Measurements from ENCODE around the gene DEGS1.

DEGS1 gene

DNA sequence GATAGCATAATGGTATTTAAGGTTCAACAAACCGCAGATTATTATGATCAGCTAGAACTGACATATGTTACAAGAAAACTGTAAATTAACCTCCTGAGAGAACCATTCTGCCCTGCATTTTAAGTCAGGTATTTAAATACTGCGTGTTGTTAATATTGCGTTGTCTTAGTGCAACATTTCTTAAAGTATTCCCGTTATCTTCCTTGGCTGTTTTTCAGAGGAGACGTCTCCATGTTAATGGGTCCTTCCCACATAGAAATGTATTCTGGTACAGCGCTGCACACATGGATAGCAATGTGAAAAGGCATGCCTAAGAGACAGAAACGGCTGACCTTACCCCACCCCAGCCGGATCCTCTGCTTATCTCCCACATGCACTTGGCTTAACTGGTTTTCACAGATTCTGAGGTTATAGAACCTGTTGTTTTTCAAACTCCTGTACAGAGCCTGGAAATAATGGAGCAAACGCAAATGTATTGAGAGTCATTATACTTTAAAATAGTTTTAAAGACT is 22.8 kb upstream of the DEGS1 start:
- Histone ChIP-seq H3K79me2 (ENCODE audit: control insufficient read depth, low read length) (no peaks in the 10 kb centered on the region), H3K27ac (ENCODE audit: low read depth, low read length) (no peak overlapping the region), H4K20me1 (ENCODE audit: control insufficient read depth, insufficient read depth, low read depth, low read length) (no peaks in the 10 kb centered on the region), H3K9me2 (replicated peaks; ENCODE audit: control insufficient read depth, low read length) (no peaks in the 10 kb centered on the region), H3F3A (ENCODE audit: control insufficient read depth, insufficient read depth) (peaks cover 13% of the 10 kb centered on the region), H3K36me3 (ENCODE audit: control insufficient read depth, low read length) (peaks cover 39% of the 10 kb centered on the region), H3K27me3 (ENCODE audit: control insufficient read depth, low read length) (no peaks in the 10 kb centered on the region), H3K4me2 (ENCODE audit: low read length) (no peak overlapping the region), H3K4me1 (ENCODE audit: control insufficient read depth, low read length) (no peaks in the 10 kb centered on the region), H3K9me3 (ENCODE audit: control insufficient read depth, insufficient read depth, low read length) (no peaks in the 10 kb centered on the region), H3K4me3 (ENCODE audit: low read length) (no peak overlapping the region)
- TF ChIP-seq EZH2phosphoT487 (IDR thresholded peaks at IDR 0.05; ENCODE audit: borderline replicate concordance, low read length), result no peak
- TF ChIP-seq, protein P1, sequence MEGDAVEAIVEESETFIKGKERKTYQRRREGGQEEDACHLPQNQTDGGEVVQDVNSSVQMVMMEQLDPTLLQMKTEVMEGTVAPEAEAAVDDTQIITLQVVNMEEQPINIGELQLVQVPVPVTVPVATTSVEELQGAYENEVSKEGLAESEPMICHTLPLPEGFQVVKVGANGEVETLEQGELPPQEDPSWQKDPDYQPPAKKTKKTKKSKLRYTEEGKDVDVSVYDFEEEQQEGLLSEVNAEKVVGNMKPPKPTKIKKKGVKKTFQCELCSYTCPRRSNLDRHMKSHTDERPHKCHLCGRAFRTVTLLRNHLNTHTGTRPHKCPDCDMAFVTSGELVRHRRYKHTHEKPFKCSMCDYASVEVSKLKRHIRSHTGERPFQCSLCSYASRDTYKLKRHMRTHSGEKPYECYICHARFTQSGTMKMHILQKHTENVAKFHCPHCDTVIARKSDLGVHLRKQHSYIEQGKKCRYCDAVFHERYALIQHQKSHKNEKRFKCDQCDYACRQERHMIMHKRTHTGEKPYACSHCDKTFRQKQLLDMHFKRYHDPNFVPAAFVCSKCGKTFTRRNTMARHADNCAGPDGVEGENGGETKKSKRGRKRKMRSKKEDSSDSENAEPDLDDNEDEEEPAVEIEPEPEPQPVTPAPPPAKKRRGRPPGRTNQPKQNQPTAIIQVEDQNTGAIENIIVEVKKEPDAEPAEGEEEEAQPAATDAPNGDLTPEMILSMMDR (IDR thresholded peaks at IDR 0.05; ENCODE audit: low read depth, low read length, poor library complexity, severe bottlenecking), result no peak

DNA sequence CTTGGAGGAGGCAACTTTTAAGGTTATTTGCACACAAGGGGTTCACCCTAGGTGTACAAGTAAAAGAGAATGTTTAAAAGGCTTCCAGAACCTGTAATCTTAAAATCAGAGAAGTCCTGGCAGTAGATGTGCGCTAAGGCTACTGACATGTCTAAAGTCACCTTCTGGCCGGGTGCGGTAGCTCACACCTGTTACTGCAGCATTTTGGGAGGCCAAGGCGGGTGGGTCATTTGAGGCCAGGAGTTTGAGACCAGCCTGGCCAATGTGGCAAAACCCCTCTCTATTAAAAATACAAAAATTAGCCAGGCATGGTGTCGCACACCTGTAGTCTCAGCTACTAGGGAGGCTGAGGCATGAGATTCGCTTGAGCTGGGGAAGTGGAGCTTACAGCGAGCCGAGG is 20.3 kb upstream of the DEGS1 start:
- Histone ChIP-seq H3K9me2 (replicated peaks; ENCODE audit: control insufficient read depth, low read length) (no peaks in the 10 kb centered on the region), H3K27me3 (ENCODE audit: control insufficient read depth, low read length) (no peaks in the 10 kb centered on the region), H3K27ac (ENCODE audit: low read depth, low read length) (no peak overlapping the region), H3K9me3 (ENCODE audit: control insufficient read depth, insufficient read depth, low read length) (no peaks in the 10 kb centered on the region), H3F3A (ENCODE audit: control insufficient read depth, insufficient read depth) (peaks cover 16% of the 10 kb centered on the region), H3K4me2 (ENCODE audit: low read length) (no peak overlapping the region), H3K36me3 (ENCODE audit: control insufficient read depth, low read length) (peaks cover 23% of the 10 kb centered on the region), H3K79me2 (ENCODE audit: control insufficient read depth, low read length) (no peaks in the 10 kb centered on the region), H3K4me1 (ENCODE audit: control insufficient read depth, low read length) (no peaks in the 10 kb centered on the region), H3K4me3 (ENCODE audit: low read length) (no peak overlapping the region), H4K20me1 (ENCODE audit: control insufficient read depth, insufficient read depth, low read depth, low read length) (no peaks in the 10 kb centered on the region)
- no peak for TF ChIP-seq EZH2phosphoT487 (IDR thresholded peaks at IDR 0.05; ENCODE audit: borderline replicate concordance, low read length)
- TF ChIP-seq, protein P1 (IDR thresholded peaks at IDR 0.05; ENCODE audit: low read depth, low read length, poor library complexity, severe bottlenecking), result no peak

DNA sequence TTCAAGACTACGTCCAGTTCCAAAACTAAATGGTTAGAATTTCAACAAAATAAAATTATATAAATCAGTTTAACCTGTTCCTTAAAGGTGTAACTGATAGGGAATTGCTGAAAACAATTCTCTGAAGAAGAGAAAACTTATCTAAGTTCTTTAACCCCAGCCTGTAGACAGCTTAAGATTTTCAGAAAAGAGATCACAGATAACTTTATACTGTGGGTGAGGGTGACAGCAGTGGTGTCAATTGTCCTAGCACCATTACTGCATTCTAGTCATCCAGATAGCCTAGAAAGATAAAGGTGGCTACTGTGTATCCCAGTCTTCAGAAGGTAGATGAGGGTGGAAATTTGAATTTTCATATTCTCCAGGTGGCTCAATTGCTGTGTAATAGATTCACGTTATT is 19.7 kb upstream of the DEGS1 start:
- Histone ChIP-seq H3F3A (ENCODE audit: control insufficient read depth, insufficient read depth) (peaks cover 16% of the 10 kb centered on the region), H3K27ac (ENCODE audit: low read depth, low read length) (no peak overlapping the region), H3K4me1 (ENCODE audit: control insufficient read depth, low read length) (no peaks in the 10 kb centered on the region), H3K4me2 (ENCODE audit: low read length) (no peak overlapping the region), H3K9me3 (ENCODE audit: control insufficient read depth, insufficient read depth, low read length) (no peaks in the 10 kb centered on the region), H3K4me3 (ENCODE audit: low read length) (no peak overlapping the region), H4K20me1 (ENCODE audit: control insufficient read depth, insufficient read depth, low read depth, low read length) (no peaks in the 10 kb centered on the region), H3K9me2 (replicated peaks; ENCODE audit: control insufficient read depth, low read length) (no peaks in the 10 kb centered on the region), H3K27me3 (ENCODE audit: control insufficient read depth, low read length) (no peaks in the 10 kb centered on the region), H3K79me2 (ENCODE audit: control insufficient read depth, low read length) (no peaks in the 10 kb centered on the region), H3K36me3 (ENCODE audit: control insufficient read depth, low read length) (peaks cover 18% of the 10 kb centered on the region)
- no peak for TF ChIP-seq EZH2phosphoT487 (IDR thresholded peaks at IDR 0.05; ENCODE audit: borderline replicate concordance, low read length)
- TF ChIP-seq, protein P1 (IDR thresholded peaks at IDR 0.05; ENCODE audit: low read depth, low read length, poor library complexity, severe bottlenecking), result no peak
